ENCODE results near the gene RAB5IF. TPM values are rescaled to one million over a fixed set of nuclear protein-coding genes. Genes with fewer than 3 reads are reported as not detected.
A peak's percentile ranks its signal among the peaks of the same experiment; 100 is the strongest.

RAB5IF gene
- total RNA-seq, 1 donor from 2014 or later = 54.9 TPM

DNA sequence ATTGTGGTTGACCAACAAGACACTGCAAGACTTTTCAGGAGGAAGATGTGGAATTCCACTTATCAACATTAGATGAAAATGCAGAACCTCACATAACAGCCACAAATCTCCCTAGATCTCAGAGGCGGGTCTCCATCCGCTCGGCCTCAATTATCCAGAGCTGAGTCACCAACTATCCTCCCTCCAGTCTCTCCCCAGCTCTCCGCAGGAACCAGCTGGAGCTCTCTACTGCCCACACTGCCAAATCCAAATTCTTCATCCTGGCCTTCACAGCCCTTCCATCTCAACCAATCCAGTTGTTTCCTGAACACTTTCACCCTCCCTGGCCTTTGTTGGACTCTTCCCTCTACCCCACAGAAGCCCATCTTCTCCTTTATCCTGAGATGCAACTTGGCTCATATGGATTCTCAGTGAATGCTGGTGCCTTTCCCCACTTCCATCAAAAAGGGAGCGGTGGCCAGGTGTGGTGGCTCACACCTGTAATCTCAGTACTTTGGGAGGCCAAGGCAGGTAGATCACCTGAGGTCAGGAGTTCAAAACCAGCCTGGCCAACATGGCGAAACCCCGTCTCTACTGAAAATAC is 35.6 kb upstream of the RAB5IF start:
- Mint-ChIP-seq H3K4me1 (peaks cover 18% of the 10 kb centered on the region), H3K4me3 (no peak overlapping the region), H3K27ac (peak overlapping the region; percentile 25), H3K9me3 (peaks cover 2% of the 10 kb centered on the region), H3K27me3 (no peaks in the 10 kb centered on the region), H3K36me3 (ENCODE audit: low read depth) (peaks cover 4% of the 10 kb centered on the region)
- CTCF ChIA-PET = interaction anchor here (0.8 kb wide), 2 partner anchors 12 to 350 kb away, joined by 3 read pairs; no protein-coding TSS in a partner anchor
- no peak for DNase-seq
- POLR2A ChIA-PET = interaction anchor here (0.6 to 9.7 kb wide), 3 partner anchors 24 to 107 kb away, joined by 3 to 268 read pairs (median 3); partner anchors contain the start of gene RAB5IF
- no peak for TF ChIP-seq CTCF (IDR thresholded peaks at IDR 0.05)
- intact Hi-C loops (cut with micrococcal nuclease) = loop anchor here (5.0 kb wide), 1 partner anchor 202 kb away; the partner anchor contains the start of gene DSN1
- ATAC-seq (ENCODE audit: low read depth) = no peak

- H3K27me3 Mint-ChIP-seq = no peaks in the 10 kb centered on the region
- H3K27ac Mint-ChIP-seq = peak overlapping the region; percentile 91
- CTCF ChIA-PET = interaction anchor here (0.6 to 5.3 kb wide), 3 partner anchors 22 to 348 kb away, joined by 3 to 39 read pairs (median 3); partner anchors contain the start of gene RAB5IF
- no peak for ATAC-seq (ENCODE audit: low read depth)
- no peak for DNase-seq
- peaks cover 36% of the 10 kb centered on the region for H3K4me1 Mint-ChIP-seq
- no peaks in the 10 kb centered on the region for H3K9me3 Mint-ChIP-seq
- POLR2A ChIA-PET = interaction anchor here (0.6 to 9.7 kb wide), 5 partner anchors 11 to 330 kb away, joined by 3 to 268 read pairs (median 66); partner anchors contain the start of gene RAB5IF
- H3K4me3 Mint-ChIP-seq = peak overlapping the region; percentile 83
- no peak for TF ChIP-seq CTCF (IDR thresholded peaks at IDR 0.05)
- intact Hi-C loops (cut with micrococcal nuclease) = loop anchor here (1.0 to 5.0 kb wide), 2 partner anchors 200 to 618 kb away; partner anchors contain the start of genes DSN1 and SCAND1
- H3K36me3 Mint-ChIP-seq (ENCODE audit: low read depth) = peaks cover 12% of the 10 kb centered on the region
Measured at GRCh38 chr20:36571564-36572504, 33.7 kb upstream of the RAB5IF start.

GRCh38 chr20:36572701-36573102 is 32.9 kb upstream of the RAB5IF start:
- DNase-seq (peak; percentile 26), ATAC-seq (ENCODE audit: low read depth) (peak; percentile 30)
- Mint-ChIP-seq H3K27me3 (no peaks in the 10 kb centered on the region), H3K36me3 (ENCODE audit: low read depth) (peaks cover 12% of the 10 kb centered on the region), H3K4me1 (peaks cover 36% of the 10 kb centered on the region), H3K9me3 (no peaks in the 10 kb centered on the region), H3K4me3 (peak overlapping the region; percentile 83), H3K27ac (peak overlapping the region; percentile 91)
- POLR2A ChIA-PET = interaction anchor here (0.6 to 9.7 kb wide), 14 partner anchors 12 to 619 kb away, joined by 3 to 268 read pairs (median 4); partner anchors contain the start of genes RAB5IF, SCAND1 and SLA2
- intact Hi-C loops (cut with micrococcal nuclease) = loop anchor here (1.0 to 5.0 kb wide), 5 partner anchors 16 to 618 kb away; partner anchors contain the start of genes DSN1, RAB5IF and SCAND1
- CTCF ChIA-PET = interaction anchor here (1.8 to 5.3 kb wide), 2 partner anchors 22 to 33 kb away, joined by 11 to 39 read pairs; partner anchors contain the start of gene RAB5IF
- TF ChIP-seq CTCF (IDR thresholded peaks at IDR 0.05) = no peak

GRCh38 chr20:36573103-36573797 is 32.3 kb upstream of the RAB5IF start, which contains the start of gene TGIF2:
Gene TGIF2 (plus strand): TSS chr20:36573597. CDS start chr20:36578775, 5,178 bp downstream.
- H3K36me3 Mint-ChIP-seq (ENCODE audit: low read depth) = peaks cover 12% of the 10 kb centered on the region

More at GRCh38 chr20:36573103-36573797, 32.3 kb upstream of the RAB5IF start, which contains the start of gene TGIF2:
- peaks cover 36% of the 10 kb centered on the region for H3K4me1 Mint-ChIP-seq
- H3K27ac Mint-ChIP-seq = peak within 1 kb of the TSS; percentile 91
- peak within 1 kb of the TSS; percentile 90 for H3K4me3 Mint-ChIP-seq
- no peak for TF ChIP-seq CTCF (IDR thresholded peaks at IDR 0.05)
- H3K9me3 Mint-ChIP-seq = no peaks in the 10 kb centered on the region
- H3K27me3 Mint-ChIP-seq = no peaks in the 10 kb centered on the region
- ChIA-PET CTCF (interaction anchor here (1.8 to 5.3 kb wide), 2 partner anchors 21 to 32 kb away, joined by 11 to 39 read pairs; partner anchors contain the start of gene RAB5IF), POLR2A (interaction anchor here (0.6 to 9.7 kb wide), 16 partner anchors 13 to 619 kb away, joined by 3 to 268 read pairs (median 4); partner anchors contain the start of genes RAB5IF, SCAND1 and SLA2)
- intact Hi-C loops (cut with micrococcal nuclease) = loop anchor here (1.0 to 5.0 kb wide), 4 partner anchors 17 to 199 kb away; partner anchors contain the start of genes DSN1 and RAB5IF
- ATAC-seq (ENCODE audit: low read depth) = peak; percentile 77
- DNase-seq = peak; percentile 92

All from activated B cell treated with CpG ODN at 0.5 μM for 24 hours (primary cell).